Esophagus squamous epithelium (tissue), 5 donors: ENCODE measurements around the gene SEC14L5. TPM values are rescaled to one million over a fixed set of nuclear protein-coding genes. Genes with fewer than 3 reads are reported as not detected.
"Not testable (repeated sequence)": the region's sequence is repeated elsewhere in the genome, so short reads cannot be mapped to it uniquely, and the experiment has no call there.

ENCODE experiments used
- DNase-seq: peaks from one replicate; lab custom pipeline; 2025; lab: John Stamatoyannopoulos, UW
- H3K27ac ChIP-seq, 4 donors: fragments of 200-600 bp; sonication (generic); one replicate each; pipeline ENCODE4 v1.5.1; 2016 to 2019; ENCODE audit warnings: mild to moderate bottlenecking in 1 of 4
- H3K27me3 ChIP-seq, 4 donors: fragments of 200-600 bp; sonication (generic); 1 replicate in 3 of 4; 2 replicates in 1 of 4; pipeline versions ENCODE4 v1.5.1 to v1.6.0; 2017 to 2021; ENCODE audit warnings: antibody characterized with exemption in 1 of 4
- H3K36me3 ChIP-seq, 3 donors: fragments of 200-600 bp; sonication (generic); one replicate each; pipeline ENCODE4 v1.5.1; 2016 to 2019
- H3K4me1 ChIP-seq, 3 donors: fragments of 200-600 bp; sonication (generic); one replicate each; pipeline ENCODE4 v1.5.1; 2017 to 2019
- H3K4me3 ChIP-seq, 4 donors: fragments of 200-600 bp; sonication (generic); 1 replicate in 3 of 4; 2 replicates in 1 of 4; pipeline ENCODE4 v1.5.1; 2016 to 2019; ENCODE audit warnings: mild to moderate bottlenecking in 2 of 4, moderate library complexity in 1 of 4
- H3K9me3 ChIP-seq, 3 donors: fragments of 200-600 bp; sonication (generic); one replicate each; pipeline ENCODE4 v1.5.1; 2016 to 2019
- CTCF ChIP-seq, 6 experiments: fragments of 450-650 bp in 4 of 6; fragments of 200-600 bp in 2 of 6; sonication (generic) in 2 of 6; IDR thresholded peaks; one replicate each; pipeline ENCODE4 v1.5.1; 2016 to 2019; ENCODE audit warnings: antibody characterized with exemption in 6 of 6, mild to moderate bottlenecking in 4 of 6, moderate library complexity in 4 of 6
- POLR2A ChIP-seq, 4 donors: fragments of 450-650 bp; IDR thresholded peaks; one replicate each; pipeline ENCODE4 v1.6.1; 2017; ENCODE audit warnings: antibody characterized with exemption in 4 of 4, mild to moderate bottlenecking in 4 of 4, moderate library complexity in 3 of 4
- WGBS, 2 donors: methylation state at CpG; one replicate each; pipeline ENCODE4 v1.1.5; 2018; 5-methylcytosine and 5-hydroxymethylcytosine counted together
- intact Hi-C: fragments of 100-400 bp; cut with DNase I; formaldehyde crosslinking; loops from one replicate; pipeline ENCODE4 v1.15.0; 2022
- total RNA-seq, 4 donors: library from RNA; depleted of rRNA; stranded (reverse); fragments of >200 nt; gene quantifications; one replicate each; pipeline ENCODE4 v1.1.0, GENCODE V29; 2016
- donor health status: DM: yes; HTN: yes; CAD: no.

SEC14L5 gene
- total RNA-seq, 4 donors from 2014 or later: 0.22 to 5.6 (median 0.49) TPM

- intact Hi-C loops: no loop called here
- 32 to 35% methylated on average over 10 to 12 of the region's 12 CpGs for WGBS, 2 donors
- H3K27ac ChIP-seq: no peak overlapping the region
- peaks cover 0 to 32% (median 14%) of the 10 kb centered on the region in 3 donors for H3K4me1 ChIP-seq
- DNase-seq: no peak
- peaks cover 0 to 11% (median 0%) of the 10 kb centered on the region in 4 donors for H3K27me3 ChIP-seq
- no peak overlapping the region for H3K4me3 ChIP-seq
- H3K36me3 ChIP-seq: peaks cover 0 to under 1% (median 0%) of the 10 kb centered on the region in 3 donors
- no peaks in the 10 kb centered on the region for H3K9me3 ChIP-seq
- no peak for TF ChIP-seq CTCF (IDR thresholded peaks at IDR 0.05)
- TF ChIP-seq POLR2A (IDR thresholded peaks at IDR 0.05): no peak
Measured at GRCh38 chr16:5036228-5037156, 78.4 kb downstream of the SEC14L5 start.

GRCh38 chr16:5040451-5040850 lies 82.3 kb downstream of the SEC14L5 start:
- H3K9me3 ChIP-seq: no peaks in the 10 kb centered on the region
- intact Hi-C loops: no loop called here
- H3K27ac ChIP-seq: no peak overlapping the region
- H3K4me3 ChIP-seq: no peak overlapping the region
- WGBS, 2 donors: 41 to 63% methylated on average over 7 of the region's 7 CpGs
- peaks cover 0 to 19% (median 0%) of the 10 kb centered on the region in 4 donors for H3K27me3 ChIP-seq
- TF ChIP-seq CTCF (IDR thresholded peaks at IDR 0.05) (no peak), POLR2A (IDR thresholded peaks at IDR 0.05) (no peak)
- H3K4me1 ChIP-seq: no peaks in the 10 kb centered on the region
- no peak for DNase-seq
- no peaks in the 10 kb centered on the region for H3K36me3 ChIP-seq

GRCh38 chr16:5041600-5042133 lies 83.5 kb downstream of the SEC14L5 start:
- Histone ChIP-seq H3K4me1 (no peaks in the 10 kb centered on the region), H3K36me3 (no peaks in the 10 kb centered on the region), H3K9me3 (no peaks in the 10 kb centered on the region), H3K27ac (no peak overlapping the region), H3K27me3 (peaks cover 0 to 19% (median 0%) of the 10 kb centered on the region in 4 donors), H3K4me3 (no peak overlapping the region)
- 49 to 63% methylated on average over 12 of the region's 12 CpGs for WGBS, 2 donors
- DNase-seq: no peak
- intact Hi-C loops: no loop called here
- TF ChIP-seq CTCF (IDR thresholded peaks at IDR 0.05) (no peak), POLR2A (IDR thresholded peaks at IDR 0.05) (no peak)

GRCh38 chr16:5042574-5043171 lies 84.5 kb downstream of the SEC14L5 start:
- peaks cover 0 to 19% (median 0%) of the 10 kb centered on the region in 4 donors for H3K27me3 ChIP-seq
- intact Hi-C loops: no loop called here
- H3K9me3 ChIP-seq: no peaks in the 10 kb centered on the region
- no peak for DNase-seq
- no peak for TF ChIP-seq POLR2A (IDR thresholded peaks at IDR 0.05)
- H3K27ac ChIP-seq: no peak overlapping the region
- H3K4me1 ChIP-seq: no peaks in the 10 kb centered on the region
- no peak overlapping the region for H3K4me3 ChIP-seq
- no peaks in the 10 kb centered on the region for H3K36me3 ChIP-seq
- WGBS, 2 donors: 57 to 68% methylated on average over 13 to 14 of the region's 14 CpGs

GRCh38 chr16:5044011-5044540 lies 85.9 kb downstream of the SEC14L5 start:
- no peak overlapping the region for H3K4me3 ChIP-seq
- H3K4me1 ChIP-seq: no peaks in the 10 kb centered on the region
- no peak for DNase-seq
- H3K9me3 ChIP-seq: no peaks in the 10 kb centered on the region
- no peaks in the 10 kb centered on the region for H3K36me3 ChIP-seq
- WGBS, 2 donors: 95 to 98% methylated on average over 3 to 7 of the region's 8 CpGs
- TF ChIP-seq POLR2A (IDR thresholded peaks at IDR 0.05) (no peak), CTCF (IDR thresholded peaks at IDR 0.05) (no peak)
- H3K27ac ChIP-seq: no peak overlapping the region
- H3K27me3 ChIP-seq: peaks cover 0 to 19% (median 0%) of the 10 kb centered on the region in 4 donors
- intact Hi-C loops: no loop called here

GRCh38 chr16:5044581-5044980 lies 86.5 kb downstream of the SEC14L5 start:
- WGBS, 2 donors: 72 to 88% methylated on average over 8 to 11 of the region's 11 CpGs
- peaks cover 0 to 19% (median 0%) of the 10 kb centered on the region in 4 donors for H3K27me3 ChIP-seq
- H3K9me3 ChIP-seq, H3K4me3 ChIP-seq, H3K36me3 ChIP-seq, H3K4me1 ChIP-seq, H3K27ac ChIP-seq, intact Hi-C loops, DNase-seq: not testable (repeated sequence)
